ENCODE results near the gene POU2AF1.

GRCh38 chr11:111395749-111396148, 16.7 kb upstream of the POU2AF1 start:
- no peak for TF ChIP-seq CTCF (conservative IDR thresholded peaks at IDR 0.05; ENCODE audit: low read length)
- no peak for TF ChIP-seq EZH2phosphoT487 (IDR thresholded peaks at IDR 0.05; ENCODE audit: borderline replicate concordance)
